Neural progenitor cell (in vitro differentiated cells): Measurements from ENCODE around the gene PTGES2.

Experiments used
- CTCF ChIP-seq: fragments of 200-600 bp; sonication (generic); IDR thresholded peaks from 2 replicates; pipeline ENCODE4 v1.5.1; 2017; ENCODE audit warnings: antibody characterized with exemption, mild to moderate bottlenecking
- EZH2 ChIP-seq: fragments of 200-600 bp; sonication (generic); IDR thresholded peaks from 2 replicates; pipeline ENCODE4 v1.6.1; 2017; ENCODE audit warnings: antibody characterized with exemption, mild to moderate bottlenecking, moderate library complexity

- no peak for TF ChIP-seq CTCF
- TF ChIP-seq EZH2 = no peak
These were observed 4.0 kb downstream of the PTGES2 start for GRCh38 chr9:128123451-128124080.
